Kidney (tissue), 14 donors: ENCODE results near the gene NPPC. TPM values are rescaled to one million over a fixed set of nuclear protein-coding genes. Genes with fewer than 3 reads are reported as not detected.

Experiments
- DNase-seq, 5 donors: peaks; one replicate each; pipeline ENCODE4 v3.0.0-alpha.2; 2013 to 2020
- FAIRE-seq: peaks from 2 replicates; lab custom pipeline; 2012; peaks lifted over from hg19 to GRCh38; lab: Jason Lieb, UNC
- H3K27ac ChIP-seq, 2 donors: one replicate each; pipeline ENCODE4 v1.7.0; 2013; ENCODE audit warnings: low read depth in 2 of 2, low read length in 2 of 2, inconsistent platforms in 1 of 2
- H3K27me3 ChIP-seq: one replicate; pipeline ENCODE4 v1.7.1; 2013; ENCODE audit warnings: low read length, inconsistent platforms; ENCODE audit not compliant: control insufficient read depth, insufficient read depth
- H3K36me3 ChIP-seq, 3 donors: one replicate each; pipeline versions ENCODE4 v1.7.0 to v1.7.1; 2013; ENCODE audit warnings: low read length in 3 of 3, control low read depth in 1 of 3, inconsistent platforms in 1 of 3; ENCODE audit not compliant: insufficient read depth in 3 of 3, control insufficient read depth in 2 of 3
- H3K4me1 ChIP-seq, 3 donors: one replicate each; pipeline versions ENCODE4 v1.7.0 to v1.7.1; 2013; ENCODE audit warnings: low read length in 3 of 3, inconsistent platforms in 1 of 3, low read depth in 1 of 3; ENCODE audit not compliant: control insufficient read depth in 2 of 3, insufficient read depth in 2 of 3
- H3K4me3 ChIP-seq, 3 donors: one replicate each; pipeline versions ENCODE4 v1.7.0 to v1.8.1; 2013; ENCODE audit warnings: low read length in 3 of 3, control low read depth in 1 of 3, inconsistent platforms in 1 of 3
- H3K9ac ChIP-seq, 3 donors: one replicate each; pipeline versions ENCODE4 v1.7.0 to v1.7.1; 2013; ENCODE audit warnings: low read length in 3 of 3, control low read depth in 1 of 3, inconsistent platforms in 1 of 3
- H3K9me3 ChIP-seq, 3 donors: one replicate each; pipeline versions ENCODE4 v1.7.0 to v1.7.1; 2013; ENCODE audit warnings: low read length in 3 of 3, control low read depth in 1 of 3, inconsistent platforms in 1 of 3; ENCODE audit not compliant: control insufficient read depth in 2 of 3, insufficient read depth in 1 of 3
- CTCF ChIP-seq: IDR thresholded peaks from 3 replicates; pipeline ENCODE4 v1.5.1; 2012; ENCODE audit warnings: mild to moderate bottlenecking, moderate library complexity, borderline replicate concordance; ENCODE audit not compliant: insufficient read depth; ENCODE audit errors: extremely low read depth
- intact Hi-C: fragments of 100-400 bp; cut with DNase I; formaldehyde crosslinking; loops from one replicate; pipeline ENCODE4 v1.11.1; 2022
- polyA plus RNA-seq: library from polyadenylated mRNA; stranded (reverse); fragments of 350-450 nt; fragmentation: Illumina TruSeq; extraction: RNeasy Lipid Tissue Mini Kit (QIAGEN cat#74804); gene quantifications from one replicate; pipeline ENCODE4 v1.2.3, GENCODE V29; 2014; ENCODE audit warnings: low read depth, low replicate concordance; ENCODE audit not compliant: insufficient read depth
- total RNA-seq: library from RNA; stranded (reverse); fragmentation: NEBNext Ultra II Directional; extraction: Animal tissue kit (Norgen Biotek cat#: 25700); gene quantifications from one replicate; pipeline ENCODE4 v1.2.1, GENCODE V29; 2021
- donor health status: control.
- donor health status: control.
- donor health status: control.
- donor health status: control.
- donor health status: control.
- donor health status: DM: yes; HTN: yes; CAD: no.
- donor health status: Normal renal cell carcinoma (clear cell type).

The NPPC gene
- total and polyA plus RNA-seq, 2 donors from 2014 or later: not detected

GRCh38 chr2:231961349-231962166 lies 35.4 kb upstream of the NPPC start, which contains the start of gene DIS3L2:
Gene DIS3L2, plus strand, starts transcription at chr2:231961713. Its CDS starts 53,215 bp downstream, at chr2:232014928.
- Histone ChIP-seq H3K9ac (peak within 1 kb of the TSS; percentile 63 to 78 (median 77)), H3K4me3 (peak within 1 kb of the TSS; percentile 84 to 90 (median 88)), H3K36me3 (no peaks in the 10 kb centered on the region), H3K4me1 (peaks cover 0 to 6% (median 0%) of the 10 kb centered on the region in 3 donors), H3K9me3 (no peaks in the 10 kb centered on the region), H3K27me3 (no peaks in the 10 kb centered on the region), H3K27ac (peak within 1 kb of the TSS; percentile 51 to 71)
- intact Hi-C loops: no loop called here
- FAIRE-seq (no peak), DNase-seq (peak; percentile 87 to 95 (median 93))
- no peak for TF ChIP-seq CTCF

GRCh38 chr2:231960810-231961348 lies 34.7 kb upstream of the NPPC start:
- Histone ChIP-seq H3K36me3 (no peaks in the 10 kb centered on the region), H3K9ac (peak overlapping the region; percentile 25 to 72 (median 63)), H3K4me3 (peak overlapping the region; percentile 84 to 90 (median 88)), H3K27me3 (no peaks in the 10 kb centered on the region), H3K27ac (peak overlapping the region; percentile 51 to 71), H3K9me3 (no peaks in the 10 kb centered on the region), H3K4me1 (peaks cover 0 to 6% (median 0%) of the 10 kb centered on the region in 3 donors)
- intact Hi-C loops: no loop called here
- DNase-seq (no peak), FAIRE-seq (no peak)
- TF ChIP-seq CTCF: no peak

- Histone ChIP-seq H3K9ac (no peak overlapping the region), H3K27ac (no peak overlapping the region), H3K27me3 (no peaks in the 10 kb centered on the region), H3K9me3 (no peaks in the 10 kb centered on the region), H3K4me3 (no peak overlapping the region), H3K4me1 (peaks cover 0 to 6% (median 0%) of the 10 kb centered on the region in 3 donors), H3K36me3 (no peaks in the 10 kb centered on the region)
- no peak for TF ChIP-seq CTCF
- no peak for DNase-seq
- intact Hi-C loops: no loop called here
- FAIRE-seq: no peak
Measured at GRCh38 chr2:231957913-231958763, 31.9 kb upstream of the NPPC start.
